B cell (primary cell): ENCODE data around the gene PLCD1. TPM values are rescaled to one million over a fixed set of nuclear protein-coding genes. Genes with fewer than 3 reads are reported as not detected.

Experiments
- ATAC-seq: fragments of 200-7000 bp; cut with Tn5 transposase; one replicate; pipeline ENCODE4 v1.10.0; 2021; ENCODE audit warnings: low read depth, mild to moderate bottlenecking, moderate number of reproducible peaks, moderate library complexity
- CTCF ChIA-PET: fragments of 350-600 bp; sonication (Branson Sonifier 250); formaldehyde crosslinking; loops from one replicate; lab custom pipeline; 2021; ENCODE audit warnings: antibody characterized with exemption, inconsistent platforms; lab: Charles Lee
- POLR2A ChIA-PET: fragments of 350-600 bp; sonication (Branson Sonifier 250); formaldehyde crosslinking; loops from one replicate; lab custom pipeline; 2021; ENCODE audit warnings: antibody characterized with exemption; lab: Charles Lee
- DNase-seq: peaks from one replicate; pipeline ENCODE4 v3.0.0; 2013
- H2AFZ ChIP-seq: 2 replicates; pipeline ENCODE4 v1.6.1; 2012; ENCODE audit warnings: mild to moderate bottlenecking, low read depth, low read length; ENCODE audit not compliant: insufficient read depth, poor library complexity, severe bottlenecking
- H3K27ac ChIP-seq, 2 donors: 1 replicate in 1 of 2; 2 replicates in 1 of 2; pipeline ENCODE4 v1.5.1; 2012 to 2013; ENCODE audit warnings: low read length in 2 of 2, mild to moderate bottlenecking in 2 of 2, moderate library complexity in 1 of 2
- H3K27me3 ChIP-seq, 4 experiments: fragments of 200-600 bp in 1 of 4; sonication (generic) in 1 of 4; replicated peaks in 1 of 4; 1 replicate in 2 of 4; 2 replicates in 2 of 4; pipeline versions ENCODE4 v1.6.1 to v1.7.0; 2013 to 2016; ENCODE audit warnings: low read length in 3 of 4, mild to moderate bottlenecking in 2 of 4, mixed read lengths in 1 of 4, moderate library complexity in 1 of 4; ENCODE audit not compliant: insufficient read depth in 4 of 4, control insufficient read depth in 3 of 4; ENCODE audit errors: control extremely low read depth in 1 of 4
- H3K36me3 ChIP-seq, 2 experiments: replicated peaks in 1 of 2; 1 replicate in 1 of 2; 2 replicates in 1 of 2; pipeline versions ENCODE4 v1.6.1 to v1.7.1; 2013; ENCODE audit warnings: low read length in 1 of 2; ENCODE audit not compliant: insufficient read depth in 2 of 2, control insufficient read depth in 1 of 2; ENCODE audit errors: control extremely low read depth in 1 of 2, extremely low read depth in 1 of 2
- H3K4me1 ChIP-seq, 2 donors: fragments of 200-600 bp in 1 of 2; sonication (generic) in 1 of 2; 1 replicate in 1 of 2; 2 replicates in 1 of 2; pipeline versions ENCODE4 v1.5.1 to v1.6.1; 2013 to 2017; ENCODE audit warnings: low read length in 2 of 2; ENCODE audit not compliant: control insufficient read depth in 2 of 2, insufficient read depth in 2 of 2
- H3K4me2 ChIP-seq: replicated peaks from 2 replicates; pipeline ENCODE3; 2012; ENCODE audit warnings: mild to moderate bottlenecking, low read depth, low read length; ENCODE audit not compliant: poor library complexity, severe bottlenecking
- H3K4me3 ChIP-seq, 5 experiments: fragments of 200-600 bp in 1 of 5; sonication (generic) in 1 of 5; 1 replicate in 3 of 5; 2 replicates in 2 of 5; pipeline versions ENCODE4 v1.5.1 to v1.7.0; 2011 to 2016; ENCODE audit warnings: low read length in 4 of 5, mild to moderate bottlenecking in 4 of 5, low read depth in 2 of 5, control low read depth in 1 of 5, moderate library complexity in 1 of 5; ENCODE audit not compliant: insufficient read depth in 1 of 5; ENCODE audit errors: control extremely low read depth in 1 of 5, extremely low read depth in 1 of 5
- H3K79me2 ChIP-seq: fragments of 200-600 bp; sonication (generic); one replicate; pipeline ENCODE4 v1.6.0; 2016; ENCODE audit warnings: low read length; ENCODE audit not compliant: control insufficient read depth, insufficient read depth
- H3K9ac ChIP-seq: fragments of 200-600 bp; sonication (generic); 2 replicates; pipeline ENCODE4 v1.6.1; 2017; ENCODE audit warnings: mild to moderate bottlenecking, low read length, moderate library complexity
- H3K9me3 ChIP-seq, 3 donors: one replicate each; pipeline versions ENCODE4 v1.6.1 to v1.7.1; 2013; ENCODE audit warnings: low read length in 2 of 3; ENCODE audit not compliant: control insufficient read depth in 2 of 3, insufficient read depth in 1 of 3; ENCODE audit errors: control extremely low read depth in 1 of 3
- H4K20me1 ChIP-seq: 2 replicates; pipeline ENCODE4 v1.6.0; 2012; ENCODE audit warnings: mild to moderate bottlenecking, low read length; ENCODE audit not compliant: insufficient read depth, control insufficient read depth, poor library complexity, severe bottlenecking
- H3K27ac Mint-ChIP-seq: one replicate; pipeline ENCODE4 v1.8.0; 2021; ENCODE audit warnings: mixed read lengths
- H3K27me3 Mint-ChIP-seq: one replicate; pipeline ENCODE4 v1.8.0; 2021; ENCODE audit warnings: mixed read lengths
- H3K4me1 Mint-ChIP-seq: one replicate; pipeline ENCODE4 v1.8.0; 2021; ENCODE audit warnings: mixed read lengths
- H3K4me3 Mint-ChIP-seq: one replicate; pipeline ENCODE4 v1.8.0; 2021; ENCODE audit warnings: mixed read lengths
- H3K9me3 Mint-ChIP-seq: one replicate; pipeline ENCODE4 v1.8.0; 2022; ENCODE audit warnings: mixed read lengths; ENCODE audit not compliant: insufficient read depth
- EZH2 ChIP-seq: IDR thresholded peaks from 2 replicates; pipeline ENCODE4 v1.6.1; 2012; ENCODE audit warnings: borderline replicate concordance, low read depth, mild to moderate bottlenecking, moderate library complexity, low read length; ENCODE audit not compliant: insufficient read depth, poor library complexity, severe bottlenecking
- WGBS: methylation state at CpG from one replicate; pipeline ENCODE4 v1.1.5; 2013; ENCODE audit warnings: missing lambda C conversion rate; ENCODE audit not compliant: insufficient coverage; 5-methylcytosine and 5-hydroxymethylcytosine counted together
- intact Hi-C: fragments of 100-400 bp; cut with micrococcal nuclease; formaldehyde crosslinking; loops from one replicate; pipeline ENCODE4 v1.10.0; 2022
- polyA plus RNA-seq: library from polyadenylated mRNA; depleted of rRNA; stranded (reverse); fragments of >200 nt; gene quantifications from 2 replicates; pipeline ENCODE4 v1.2.3, GENCODE V29; 2012
- total RNA-seq, 2 donors: library from RNA; stranded (reverse); fragments of 120-200 nt in 1 of 2; gene quantifications; 1 replicate in 1 of 2; 2 replicates in 1 of 2; pipeline versions ENCODE4 v1.2.3 to v1.2.4, GENCODE V29; 2013 to 2022
- TF ChIP-seq, protein P1 (sequence below): fragments of 200-600 bp; IDR thresholded peaks from one replicate; pipeline ENCODE4 v1.8.0; 2022; ENCODE audit warnings: antibody characterized with exemption, mild to moderate bottlenecking

The PLCD1 gene
- total and polyA plus RNA-seq, 2 donors (not counting 1 experiment from before 2014, with no cell fraction given): 5.8 to 10.1 TPM

DNA sequence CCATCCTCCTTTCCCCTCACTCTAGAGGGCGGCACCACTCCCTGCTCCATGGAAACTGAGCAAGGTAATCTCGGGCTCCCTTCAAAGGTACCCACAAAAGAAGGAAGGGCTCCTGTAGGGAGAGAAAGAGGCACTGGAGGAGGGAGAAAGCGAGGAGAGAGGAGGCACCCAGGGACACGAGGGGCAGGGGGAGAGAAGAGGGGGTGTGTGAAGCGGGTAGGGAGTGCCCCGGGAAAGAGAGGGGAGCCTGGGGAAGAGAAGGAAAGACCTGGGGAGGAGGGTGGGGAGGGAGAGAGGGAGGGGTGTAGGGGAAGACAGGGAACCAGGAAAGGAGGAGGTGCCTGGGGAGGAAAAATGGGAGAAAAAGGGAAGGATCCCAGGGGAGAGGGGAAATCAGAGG, 38.3 kb downstream of the PLCD1 start:
- no peak for TF ChIP-seq EZH2
- TF ChIP-seq, protein P1, sequence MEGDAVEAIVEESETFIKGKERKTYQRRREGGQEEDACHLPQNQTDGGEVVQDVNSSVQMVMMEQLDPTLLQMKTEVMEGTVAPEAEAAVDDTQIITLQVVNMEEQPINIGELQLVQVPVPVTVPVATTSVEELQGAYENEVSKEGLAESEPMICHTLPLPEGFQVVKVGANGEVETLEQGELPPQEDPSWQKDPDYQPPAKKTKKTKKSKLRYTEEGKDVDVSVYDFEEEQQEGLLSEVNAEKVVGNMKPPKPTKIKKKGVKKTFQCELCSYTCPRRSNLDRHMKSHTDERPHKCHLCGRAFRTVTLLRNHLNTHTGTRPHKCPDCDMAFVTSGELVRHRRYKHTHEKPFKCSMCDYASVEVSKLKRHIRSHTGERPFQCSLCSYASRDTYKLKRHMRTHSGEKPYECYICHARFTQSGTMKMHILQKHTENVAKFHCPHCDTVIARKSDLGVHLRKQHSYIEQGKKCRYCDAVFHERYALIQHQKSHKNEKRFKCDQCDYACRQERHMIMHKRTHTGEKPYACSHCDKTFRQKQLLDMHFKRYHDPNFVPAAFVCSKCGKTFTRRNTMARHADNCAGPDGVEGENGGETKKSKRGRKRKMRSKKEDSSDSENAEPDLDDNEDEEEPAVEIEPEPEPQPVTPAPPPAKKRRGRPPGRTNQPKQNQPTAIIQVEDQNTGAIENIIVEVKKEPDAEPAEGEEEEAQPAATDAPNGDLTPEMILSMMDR: no peak
- Histone ChIP-seq H3K9ac (no peak overlapping the region), H3K27me3 (no peaks in the 10 kb centered on the region), H3K36me3 (peaks cover 0 to under 1% of the 10 kb centered on the region in 2 experiments), H3K79me2 (peaks cover 5% of the 10 kb centered on the region), H3K4me3 (no peak overlapping the region), H3K27ac (no peak overlapping the region), H3K4me1 (peaks cover 16 to 20% of the 10 kb centered on the region in 2 donors), H3K9me3 (no peaks in the 10 kb centered on the region), H4K20me1 (no peaks in the 10 kb centered on the region), H3K4me2 (no peak overlapping the region), H2AFZ (no peak overlapping the region)
- H3K9me3 Mint-ChIP-seq: no peaks in the 10 kb centered on the region
- no peak overlapping the region for H3K27ac Mint-ChIP-seq
- no peaks in the 10 kb centered on the region for H3K27me3 Mint-ChIP-seq
- ChIA-PET POLR2A (no interaction called here), CTCF (no interaction called here)
- H3K4me1 Mint-ChIP-seq: peaks cover 26% of the 10 kb centered on the region
- intact Hi-C loops: no loop called here
- ATAC-seq (no peak), DNase-seq (no peak)
- WGBS: 74% methylated on average over 5 of the region's 6 CpGs
- no peak overlapping the region for H3K4me3 Mint-ChIP-seq

- Histone ChIP-seq H3K4me2 (no peak within 1 kb of the TSS), H3K9ac (no peak within 1 kb of the TSS), H3K79me2 (peaks cover 3% of the 10 kb centered on the region), H3K4me1 (peaks cover 16 to 20% of the 10 kb centered on the region in 2 donors), H3K27ac (no peak within 1 kb of the TSS), H4K20me1 (no peaks in the 10 kb centered on the region), H3K9me3 (no peaks in the 10 kb centered on the region), H3K27me3 (no peaks in the 10 kb centered on the region), H3K4me3 (no peak within 1 kb of the TSS), H2AFZ (no peak within 1 kb of the TSS), H3K36me3 (no peaks in the 10 kb centered on the region)
- peaks cover 23% of the 10 kb centered on the region for H3K4me1 Mint-ChIP-seq
- no peak within 1 kb of the TSS for H3K4me3 Mint-ChIP-seq
- intact Hi-C loops: no loop called here
- TF ChIP-seq, protein P1: no peak
- TF ChIP-seq EZH2: no peak
- no peaks in the 10 kb centered on the region for H3K9me3 Mint-ChIP-seq
- H3K27ac Mint-ChIP-seq: no peak within 1 kb of the TSS
- ChIA-PET CTCF (no interaction called here), POLR2A (no interaction called here)
- H3K27me3 Mint-ChIP-seq: no peaks in the 10 kb centered on the region
- ATAC-seq (no peak), DNase-seq (no peak)
- 96% methylated on average over 10 of the region's 10 CpGs for WGBS
These were observed 38.9 kb downstream of the PLCD1 start, which contains the start of gene VILL for GRCh38 chr3:37990527-37990926. VILL (plus strand) TSS chr3:37990786; CDS start chr3:37993673, 2,887 bp downstream.
